SK-N-SH (cell line): ENCODE data around the gene ABCA7. TPM values are rescaled to one million over a fixed set of nuclear protein-coding genes. Genes with fewer than 3 reads are reported as not detected.

Experiments used
- CTCF ChIA-PET: fragments of 300-600, 350-600 bp; formaldehyde crosslinking; extraction: SDS; loops from one replicate; lab custom pipeline; 2021; lab: Yijun Ruan, JAX
- POLR2A ChIA-PET: fragments of 350-600 bp; sonication (Branson Sonifier 250); formaldehyde crosslinking; extraction: SDS; loops from one replicate; lab custom pipeline; 2020; ENCODE audit warnings: antibody characterized with exemption, inconsistent platforms; lab: Yijun Ruan, JAX
- DNase-seq: peaks from one replicate; pipeline ENCODE4 v3.0.0; 2012
- H2AFZ ChIP-seq: fragments of 200-600 bp; sonication (generic); 2 replicates; pipeline ENCODE4 v1.8.1; 2016; ENCODE audit warnings: antibody characterized with exemption, mild to moderate bottlenecking, low read depth
- H3F3A ChIP-seq: fragments of 200-600 bp; sonication (generic); replicated peaks from 2 replicates; pipeline ENCODE3; 2016; ENCODE audit warnings: antibody characterized with exemption, mild to moderate bottlenecking; ENCODE audit not compliant: insufficient read depth
- H3K27ac ChIP-seq, 2 experiments: fragments of 200-500 bp in 1 of 2; fragments of 200-600 bp in 1 of 2; sonication (Bioruptor generic) in 1 of 2; sonication (generic), shearing (Covaris generic) in 1 of 2; 2 replicates each; pipeline versions ENCODE4 v1.5.1 to v1.6.1; 2014 to 2016; ENCODE audit warnings: low read depth in 2 of 2, inconsistent platforms in 1 of 2, low read length in 1 of 2, mild to moderate bottlenecking in 1 of 2, mixed read lengths in 1 of 2
- H3K27me3 ChIP-seq: fragments of 200-600 bp; sonication (generic), shearing (Covaris generic); 2 replicates; pipeline ENCODE4 v1.6.1; 2016; ENCODE audit warnings: mixed run types; ENCODE audit not compliant: insufficient read depth
- H3K36me3 ChIP-seq, 2 experiments: fragments of 200-500 bp in 1 of 2; fragments of 200-600 bp in 1 of 2; sonication (Bioruptor generic) in 1 of 2; sonication (generic) in 1 of 2; replicated peaks in 1 of 2; 2 replicates each; pipeline versions ENCODE3 to v1.5.1; 2014 to 2016; ENCODE audit warnings: low read length in 1 of 2, mild to moderate bottlenecking in 1 of 2; ENCODE audit not compliant: insufficient read depth in 2 of 2, control insufficient read depth in 1 of 2
- H3K4me1 ChIP-seq, 2 experiments: fragments of 200-500 bp in 1 of 2; fragments of 200-600 bp in 1 of 2; sonication (Bioruptor generic) in 1 of 2; sonication (generic), shearing (Covaris generic) in 1 of 2; 2 replicates each; pipeline versions ENCODE4 v1.5.1 to v1.6.1; 2014 to 2016; ENCODE audit warnings: low read depth in 1 of 2, low read length in 1 of 2, mixed run types in 1 of 2; ENCODE audit not compliant: insufficient read depth in 2 of 2, control insufficient read depth in 1 of 2
- H3K4me2 ChIP-seq: fragments of 200-600 bp; sonication (generic), shearing (Covaris generic); 2 replicates; pipeline ENCODE4 v1.6.1; 2017; ENCODE audit warnings: mixed run types
- H3K4me3 ChIP-seq, 2 experiments: fragments of 200-500 bp in 1 of 2; fragments of 200-600 bp in 1 of 2; sonication (Bioruptor generic) in 1 of 2; sonication (generic), shearing (Covaris generic) in 1 of 2; 2 replicates each; pipeline versions ENCODE4 v1.5.1 to v1.8.1; 2014 to 2016; ENCODE audit warnings: low read depth in 2 of 2, inconsistent platforms in 1 of 2, low read length in 1 of 2, mild to moderate bottlenecking in 1 of 2, mixed read lengths in 1 of 2, moderate library complexity in 1 of 2
- H3K79me2 ChIP-seq: fragments of 200-600 bp; sonication (generic); 2 replicates; pipeline ENCODE4 v1.8.1; 2017; ENCODE audit warnings: mild to moderate bottlenecking; ENCODE audit not compliant: insufficient read depth
- H3K9ac ChIP-seq: fragments of 200-600 bp; sonication (generic); 2 replicates; pipeline ENCODE4 v1.6.1; 2017; ENCODE audit warnings: mixed run types
- H3K9me2 ChIP-seq: fragments of 200-600 bp; sonication (generic); 2 replicates; pipeline ENCODE4 v1.6.1; 2017; ENCODE audit warnings: mixed run types
- H3K9me3 ChIP-seq: fragments of 200-600 bp; sonication (generic); 2 replicates; pipeline ENCODE4 v1.6.1; 2017; ENCODE audit warnings: mixed run types, mild to moderate bottlenecking, moderate library complexity
- H4K20me1 ChIP-seq: fragments of 200-600 bp; sonication (generic); 2 replicates; pipeline ENCODE4 v1.6.1; 2017; ENCODE audit warnings: mild to moderate bottlenecking, mixed run types; ENCODE audit not compliant: insufficient read depth
- ELF1 ChIP-seq: IDR thresholded peaks from 2 replicates; pipeline ENCODE4 v1.4.0; 2012
- EP300 ChIP-seq, 2 experiments: IDR thresholded peaks; 2 replicates each; pipeline versions ENCODE4 v1.4.0 to v1.6.1; 2012; ENCODE audit warnings: borderline replicate concordance in 1 of 2, low read depth in 1 of 2, low read length in 1 of 2
- FOXJ3 ChIP-seq: sonication (generic); formaldehyde crosslinking; IDR thresholded peaks from 2 replicates; pipeline ENCODE4 v1.5.1; 2020; ENCODE audit warnings: mild to moderate bottlenecking, missing genetic modification reagents
- FOXM1 ChIP-seq: IDR thresholded peaks from 2 replicates; pipeline ENCODE4 v1.4.0; 2012; ENCODE audit warnings: low read depth, mild to moderate bottlenecking
- GABPA ChIP-seq: IDR thresholded peaks from 2 replicates; pipeline ENCODE4 v1.4.0; 2012; ENCODE audit warnings: low read depth, mild to moderate bottlenecking
- GATA2 ChIP-seq: sonication (generic); formaldehyde crosslinking; IDR thresholded peaks from 2 replicates; pipeline ENCODE4 v1.5.0; 2020; ENCODE audit warnings: mild to moderate bottlenecking, missing genetic modification reagents
- JUND ChIP-seq: IDR thresholded peaks from 2 replicates; pipeline ENCODE4 v1.4.0; 2012
- MEF2A ChIP-seq: IDR thresholded peaks from 2 replicates; pipeline ENCODE4 v1.4.0; 2012; ENCODE audit warnings: low read depth, borderline replicate concordance
- MXI1 ChIP-seq: IDR thresholded peaks from 2 replicates; pipeline ENCODE4 v1.6.1; 2012; ENCODE audit warnings: mild to moderate bottlenecking, low read depth, low read length, improper control_type of control experiment
- RCOR1 ChIP-seq: fragments of 150-350 bp; IDR thresholded peaks from 2 replicates; pipeline ENCODE4 v1.6.1; 2017; ENCODE audit warnings: antibody characterized with exemption, low read length
- RFX5 ChIP-seq: IDR thresholded peaks from 2 replicates; pipeline ENCODE4 v1.6.1; 2012; ENCODE audit warnings: mild to moderate bottlenecking, improper control_type of control experiment, low read length
- TCF12 ChIP-seq: IDR thresholded peaks from 2 replicates; pipeline ENCODE4 v1.4.0; 2012
- WGBS: methylation state at CpG from one replicate; pipeline ENCODE4 v1.1.6; 2017; ENCODE audit warnings: low lambda C conversion rate; 5-methylcytosine and 5-hydroxymethylcytosine counted together
- polyA plus RNA-seq, 3 experiments: library from polyadenylated mRNA; depleted of rRNA; stranded (reverse); fragments of >200 nt; gene quantifications; 2 replicates each; pipeline ENCODE4 v1.2.3, GENCODE V29; 2012
- TF ChIP-seq, protein P1 (sequence below): IDR thresholded peaks from 2 replicates; pipeline ENCODE4; 2012
- TF ChIP-seq, protein P2 (sequence below): IDR thresholded peaks from 2 replicates; pipeline ENCODE4 v1.4.0; 2012; ENCODE audit warnings: low read depth, borderline replicate concordance

Gene ABCA7
- polyA plus RNA-seq, 1 of the 3 experiments (the other 2 are of a cell fraction) = 7.8 TPM

DNA sequence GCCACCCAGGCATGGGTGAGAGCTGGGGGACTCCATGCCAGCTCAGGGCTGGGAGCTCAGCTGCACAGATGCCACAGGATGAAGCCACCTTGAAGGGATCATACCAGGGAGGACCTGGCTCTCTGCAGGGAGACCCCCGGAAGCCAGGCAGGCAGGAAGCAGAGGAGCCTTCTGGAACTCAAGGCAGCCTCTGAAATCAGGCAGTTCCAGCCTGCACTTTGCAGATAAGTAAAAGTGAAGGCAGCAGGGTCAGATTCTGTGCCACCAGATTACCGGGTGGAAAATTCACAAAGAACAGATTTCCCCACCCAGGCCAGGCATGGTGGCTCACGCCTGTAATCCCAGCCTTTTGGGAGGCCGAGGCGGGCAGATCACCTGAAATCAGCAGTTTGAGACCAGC lies 21.5 kb upstream of the ABCA7 start:
- no peak overlapping the region for H2AFZ ChIP-seq
- H3K9ac ChIP-seq = no peak overlapping the region
- peaks cover 13 to 26% of the 10 kb centered on the region in 2 experiments; a peak in 1 of 4 replicates for H3K4me1 ChIP-seq
- CTCF ChIA-PET = interaction anchor here (0.7 to 2.2 kb wide), 5 partner anchors 12 to 226 kb away, joined by 3 to 7 read pairs (median 3); no protein-coding TSS in a partner anchor
- TF ChIP-seq ELF1 (no peak), MXI1 (no peak), EP300 (IDR thresholded peaks at IDR 0.05; ENCODE audit: borderline replicate concordance in 1 of 2, low read depth in 1 of 2, low read length in 1 of 2) (no peak), MEF2A (no peak), FOXM1 (no peak), GATA2 (CRISPR knock-in tag) (no peak), RCOR1 (no peak), TCF12 (no peak), FOXJ3 (CRISPR knock-in tag) (no peak)
- TF ChIP-seq, protein P1, sequence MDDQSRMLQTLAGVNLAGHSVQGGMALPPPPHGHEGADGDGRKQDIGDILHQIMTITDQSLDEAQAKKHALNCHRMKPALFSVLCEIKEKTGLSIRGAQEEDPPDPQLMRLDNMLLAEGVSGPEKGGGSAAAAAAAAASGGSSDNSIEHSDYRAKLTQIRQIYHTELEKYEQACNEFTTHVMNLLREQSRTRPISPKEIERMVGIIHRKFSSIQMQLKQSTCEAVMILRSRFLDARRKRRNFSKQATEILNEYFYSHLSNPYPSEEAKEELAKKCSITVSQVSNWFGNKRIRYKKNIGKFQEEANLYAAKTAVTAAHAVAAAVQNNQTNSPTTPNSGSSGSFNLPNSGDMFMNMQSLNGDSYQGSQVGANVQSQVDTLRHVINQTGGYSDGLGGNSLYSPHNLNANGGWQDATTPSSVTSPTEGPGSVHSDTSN = no peak
- TF ChIP-seq, protein P2, sequence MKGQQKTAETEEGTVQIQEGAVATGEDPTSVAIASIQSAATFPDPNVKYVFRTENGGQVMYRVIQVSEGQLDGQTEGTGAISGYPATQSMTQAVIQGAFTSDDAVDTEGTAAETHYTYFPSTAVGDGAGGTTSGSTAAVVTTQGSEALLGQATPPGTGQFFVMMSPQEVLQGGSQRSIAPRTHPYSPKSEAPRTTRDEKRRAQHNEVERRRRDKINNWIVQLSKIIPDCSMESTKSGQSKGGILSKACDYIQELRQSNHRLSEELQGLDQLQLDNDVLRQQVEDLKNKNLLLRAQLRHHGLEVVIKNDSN = no peak
- TF ChIP-seq, all 33 proteins: peak for 0
- Histone ChIP-seq H3K4me2 (peak overlapping the region; percentile 97; the same call in 1 of the 2 replicates), H3K4me3 (no peak overlapping the region; a peak in 1 of 4 replicates), H3K27me3 (no peaks in the 10 kb centered on the region), H4K20me1 (peaks cover 65% of the 10 kb centered on the region), H3F3A (peaks cover 18% of the 10 kb centered on the region), H3K9me3 (no peaks in the 10 kb centered on the region), H3K9me2 (no peaks in the 10 kb centered on the region), H3K79me2 (peaks cover 70% of the 10 kb centered on the region), H3K36me3 (peaks cover 0 to 12% of the 10 kb centered on the region in 2 experiments), H3K27ac (no peak overlapping the region)
- POLR2A ChIA-PET = no interaction called here
- DNase-seq = no peak
- 91% methylated on average over 5 of the region's 5 CpGs for WGBS

DNA sequence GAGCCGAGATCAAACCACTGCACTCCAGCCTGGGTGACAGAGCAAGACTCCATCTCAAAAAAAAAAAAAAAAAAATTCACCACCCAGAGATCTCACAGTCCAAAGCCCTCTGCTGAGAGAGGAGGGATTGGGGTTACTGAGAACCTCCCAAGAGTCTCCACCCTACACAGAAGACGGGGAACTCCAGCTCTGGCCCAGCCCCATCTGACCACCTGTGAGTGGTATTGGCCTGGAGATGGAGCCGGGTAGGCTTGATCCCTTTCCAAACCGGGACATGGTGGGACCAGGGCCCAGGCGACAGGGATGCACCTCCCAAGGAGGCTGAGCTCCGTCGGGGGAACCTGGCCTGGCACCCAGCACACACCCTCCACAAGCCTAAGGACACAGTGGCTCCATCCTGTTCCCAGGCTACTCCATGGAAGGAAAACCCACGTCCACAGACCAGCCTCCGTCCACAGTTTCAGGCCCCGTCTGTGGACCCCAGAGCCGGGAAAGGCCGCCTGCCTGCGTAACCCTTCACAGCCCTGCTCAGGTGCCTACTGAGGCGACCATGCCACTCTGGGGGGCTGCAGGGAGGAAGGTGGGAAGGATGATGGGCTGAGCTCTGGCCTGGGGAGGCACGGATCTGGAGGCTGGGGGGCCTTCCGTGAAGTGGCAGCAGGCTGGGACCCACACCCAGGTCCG lies 20.8 kb upstream of the ABCA7 start:
- POLR2A ChIA-PET = interaction anchor here (1.0 kb wide), 1 partner anchor 29 kb away, joined by 3 read pairs; no protein-coding TSS in a partner anchor
- Histone ChIP-seq H3K36me3 (peaks cover 0 to 6% of the 10 kb centered on the region in 2 experiments), H2AFZ (no peak overlapping the region), H3K9me2 (no peaks in the 10 kb centered on the region), H3F3A (peaks cover 24% of the 10 kb centered on the region), H3K4me2 (peak overlapping the region; percentile 97), H3K4me1 (peaks cover 13 to 26% of the 10 kb centered on the region in 2 experiments; a peak in 1 of 4 replicates), H4K20me1 (peaks cover 62% of the 10 kb centered on the region)
- WGBS = 66% methylated on average over 6 of the region's 17 CpGs
- CTCF ChIA-PET = interaction anchor here (0.7 to 2.2 kb wide), 6 partner anchors 13 to 225 kb away, joined by 3 to 7 read pairs (median 4); no protein-coding TSS in a partner anchor
- DNase-seq = no peak
- TF ChIP-seq JUND (no peak), MEF2A (no peak), RFX5 (no peak), EP300 (IDR thresholded peaks at IDR 0.05; ENCODE audit: borderline replicate concordance in 1 of 2, low read depth in 1 of 2, low read length in 1 of 2) (no peak), GATA2 (CRISPR knock-in tag) (no peak), FOXJ3 (CRISPR knock-in tag) (no peak), RCOR1 (no peak), GABPA (no peak), ELF1 (no peak), MXI1 (no peak)
- TF ChIP-seq, all 33 proteins: peak for 0
- Histone ChIP-seq H3K4me3 (peak overlapping the region; percentile 69 to 79), H3K27ac (no peak overlapping the region), H3K79me2 (peaks cover 67% of the 10 kb centered on the region), H3K9me3 (no peaks in the 10 kb centered on the region), H3K27me3 (no peaks in the 10 kb centered on the region), H3K9ac (peak overlapping the region; percentile 83)
